IMR-90 (cell line): Measurements from ENCODE around the gene HERPUD1. TPM values are rescaled to one million over a fixed set of nuclear protein-coding genes. Genes with fewer than 3 reads are reported as not detected.

ENCODE experiments used
- ATAC-seq: fragments of 200-7000 bp; cut with Tn5 transposase; 2 replicates; pipeline ENCODE4 v1.9.1; 2020; ENCODE audit warnings: low read depth, mild to moderate bottlenecking, moderate library complexity
- BruUV-seq: library from RNA; stranded (reverse); fragments of 400-500 nt; replicated peaks from 2 replicates; lab custom pipeline; 2021; lab: Mats Ljungman, UMichigan
- CTCF ChIA-PET: fragments of 300-600 bp; formaldehyde crosslinking; extraction: SDS; loops from one replicate; lab custom pipeline; 2021; ENCODE audit warnings: antibody characterized with exemption; lab: Yijun Ruan, JAX
- POLR2A ChIA-PET: fragments of 300-600 bp; sonication (Branson Sonifier 250); formaldehyde crosslinking; loops from one replicate; lab custom pipeline; 2022; ENCODE audit warnings: antibody characterized with exemption; ENCODE audit not compliant: unreplicated experiment; lab: Charles Lee
- DNase-seq: peaks from one replicate; pipeline ENCODE4 v3.0.0; 2013
- H2AFZ ChIP-seq: replicated peaks from 2 replicates; pipeline ENCODE3; 2013; ENCODE audit warnings: low read length, mild to moderate bottlenecking; ENCODE audit not compliant: poor library complexity
- H2AK5ac ChIP-seq: 2 replicates; pipeline ENCODE4 v1.6.1; 2013; ENCODE audit warnings: low read depth, low read length, inconsistent platforms
- H2AK9ac ChIP-seq: replicated peaks from 2 replicates; pipeline ENCODE3; 2013; ENCODE audit warnings: mild to moderate bottlenecking, low read depth, low read length, moderate library complexity; ENCODE audit not compliant: poor library complexity
- H2BK120ac ChIP-seq: 2 replicates; pipeline ENCODE4 v1.6.1; 2013; ENCODE audit warnings: low read depth, low read length, inconsistent platforms
- H2BK15ac ChIP-seq: 3 replicates; pipeline ENCODE4 v1.6.1; 2013; ENCODE audit warnings: low read depth, low read length, inconsistent platforms
- H2BK20ac ChIP-seq: 2 replicates; pipeline ENCODE4 v1.6.1; 2013; ENCODE audit warnings: low read depth, mild to moderate bottlenecking, inconsistent platforms, low read length, moderate library complexity
- H2BK5ac ChIP-seq: 2 replicates; pipeline ENCODE4 v1.6.1; 2013; ENCODE audit warnings: mild to moderate bottlenecking, low read depth, low read length, inconsistent platforms; ENCODE audit not compliant: poor library complexity, severe bottlenecking
- H3K14ac ChIP-seq: replicated peaks from 2 replicates; pipeline ENCODE4 v1.6.1; 2013; ENCODE audit warnings: low read depth, low read length, inconsistent platforms
- H3K18ac ChIP-seq: 2 replicates; pipeline ENCODE4 v1.6.1; 2013; ENCODE audit warnings: low read depth, low read length, control low read depth
- H3K23ac ChIP-seq: 2 replicates; pipeline ENCODE4 v1.6.1; 2013; ENCODE audit warnings: low read depth, low read length, inconsistent platforms
- H3K27ac ChIP-seq: 2 replicates; pipeline ENCODE4 v1.5.1; 2013; ENCODE audit warnings: mild to moderate bottlenecking, control low read depth, low read length; ENCODE audit not compliant: insufficient read depth
- H3K27me3 ChIP-seq: 2 replicates; pipeline ENCODE4 v1.6.1; 2013; ENCODE audit warnings: low read length; ENCODE audit not compliant: control insufficient read depth, insufficient read depth
- H3K36me3 ChIP-seq: 2 replicates; pipeline ENCODE4 v1.6.1; 2013; ENCODE audit warnings: low read length, mixed read lengths; ENCODE audit not compliant: control insufficient read depth, insufficient read depth
- H3K4ac ChIP-seq: 2 replicates; pipeline ENCODE4 v1.6.1; 2013; ENCODE audit warnings: low read depth, low read length, inconsistent platforms
- H3K4me1 ChIP-seq: 2 replicates; pipeline ENCODE4 v1.6.1; 2013; ENCODE audit warnings: low read length, mixed read lengths; ENCODE audit not compliant: control insufficient read depth, insufficient read depth
- H3K4me2 ChIP-seq: 2 replicates; pipeline ENCODE4 v1.6.1; 2013; ENCODE audit warnings: low read depth, mild to moderate bottlenecking, control low read depth, low read length, moderate library complexity
- H3K4me3 ChIP-seq: 2 replicates; pipeline ENCODE4 v1.5.1; 2013; ENCODE audit warnings: low read depth, mild to moderate bottlenecking, control low read depth, low read length, moderate library complexity; ENCODE audit not compliant: insufficient read depth
- H3K56ac ChIP-seq: 2 replicates; pipeline ENCODE4 v1.6.1; 2013; ENCODE audit warnings: low read length, inconsistent platforms; ENCODE audit not compliant: insufficient read depth; ENCODE audit errors: extremely low read depth
- H3K79me1 ChIP-seq, 2 experiments: 2 replicates each; pipeline ENCODE4 v1.6.1; 2013; ENCODE audit warnings: low read length in 2 of 2, inconsistent platforms in 1 of 2, low read depth in 1 of 2
- H3K9ac ChIP-seq: 2 replicates; pipeline ENCODE4 v1.6.1; 2013; ENCODE audit warnings: low read depth, low read length, control low read depth
- H3K9me1 ChIP-seq: 2 replicates; pipeline ENCODE4 v1.6.1; 2013; ENCODE audit warnings: low read length, inconsistent platforms; ENCODE audit not compliant: insufficient read depth
- H3K9me3 ChIP-seq: 2 replicates; pipeline ENCODE4 v1.6.1; 2013; ENCODE audit warnings: low read length; ENCODE audit not compliant: control insufficient read depth, insufficient read depth
- H4K20me1 ChIP-seq: 2 replicates; pipeline ENCODE4 v1.6.1; 2013; ENCODE audit warnings: low read length, inconsistent platforms; ENCODE audit not compliant: insufficient read depth
- H4K5ac ChIP-seq: 2 replicates; pipeline ENCODE4 v1.6.1; 2013; ENCODE audit warnings: mild to moderate bottlenecking, low read depth, low read length, control low read depth
- H4K8ac ChIP-seq, 2 experiments: 2 replicates each; pipeline ENCODE4 v1.6.1; 2013; ENCODE audit warnings: low read depth in 2 of 2, low read length in 2 of 2, control low read depth in 1 of 2, inconsistent platforms in 1 of 2
- H4K91ac ChIP-seq: 2 replicates; pipeline ENCODE4 v1.6.1; 2013; ENCODE audit warnings: low read depth, low read length, inconsistent platforms; ENCODE audit not compliant: insufficient read depth
- CEBPB ChIP-seq: IDR thresholded peaks from 2 replicates; pipeline ENCODE4 v1.6.1; 2012; ENCODE audit warnings: low read depth, low read length, improper control_type of control experiment
- CHD1 ChIP-seq: IDR thresholded peaks from 2 replicates; pipeline ENCODE4 v1.6.1; 2012; ENCODE audit warnings: low read depth, low read length, improper control_type of control experiment
- ELK1 ChIP-seq: fragments of 150-350 bp; IDR thresholded peaks from 2 replicates; pipeline ENCODE4 v1.6.1; 2016; ENCODE audit warnings: low read depth, mild to moderate bottlenecking, low read length, moderate library complexity, borderline replicate concordance
- FOS ChIP-seq: fragments of 150-350 bp; IDR thresholded peaks from 2 replicates; pipeline ENCODE4 v1.6.1; 2016; ENCODE audit warnings: low read depth, low read length
- MAFK ChIP-seq: IDR thresholded peaks from 2 replicates; pipeline ENCODE4 v1.6.1; 2012; ENCODE audit warnings: low read depth, low read length, improper control_type of control experiment
- MAZ ChIP-seq: IDR thresholded peaks from 2 replicates; pipeline ENCODE4 v1.6.1; 2012; ENCODE audit warnings: low read depth, mild to moderate bottlenecking, low read length, improper control_type of control experiment, moderate library complexity, borderline replicate concordance
- NFE2L2 ChIP-seq: fragments of 150-350 bp; IDR thresholded peaks from 2 replicates; pipeline ENCODE4 v1.6.1; 2016; ENCODE audit warnings: low read depth, mild to moderate bottlenecking, low read length
- POLR2A ChIP-seq: IDR thresholded peaks from 2 replicates; pipeline ENCODE4 v1.6.1; 2012; ENCODE audit warnings: mild to moderate bottlenecking, low read depth, low read length
- RAD21 ChIP-seq: IDR thresholded peaks from 2 replicates; pipeline ENCODE4 v1.6.1; 2012; ENCODE audit warnings: low read length, improper control_type of control experiment
- RCOR1 ChIP-seq: IDR thresholded peaks from 2 replicates; pipeline ENCODE4 v1.6.1; 2012; ENCODE audit warnings: mild to moderate bottlenecking, low read length, improper control_type of control experiment; ENCODE audit not compliant: insufficient replicate concordance
- RFX5 ChIP-seq: IDR thresholded peaks from 2 replicates; pipeline ENCODE4 v1.8.0; 2012; ENCODE audit warnings: low read depth, mild to moderate bottlenecking, low read length, moderate library complexity
- SMC3 ChIP-seq: fragments of 150-350 bp; IDR thresholded peaks from 2 replicates; pipeline ENCODE4 v1.6.1; 2016; ENCODE audit warnings: low read depth, mild to moderate bottlenecking, antibody characterized with exemption, low read length, moderate library complexity
- WGBS, 2 experiments: methylation state at CpG; one replicate each; pipeline versions ENCODE4 v1.1.5 to v1.1.7; 2013; ENCODE audit warnings: missing lambda C conversion rate in 2 of 2; ENCODE audit not compliant: insufficient read length in 1 of 2; ENCODE audit errors: extremely low coverage in 2 of 2; 5-methylcytosine and 5-hydroxymethylcytosine counted together
- dilution Hi-C: fragments of 300-500 bp; cut with HindIII; formaldehyde crosslinking; loops from one replicate; pipeline ENCODE4 v1.14.3; 2018; ENCODE audit warnings: low sequenced_read_pairs; ENCODE audit not compliant: unreplicated experiment
- in situ Hi-C: fragments of 300-500 bp; cut with MboI; formaldehyde crosslinking; loops from 3 replicates; pipeline ENCODE4 v1.14.3; 2019; ENCODE audit warnings: low sequenced_read_pairs, inconsistent platforms, mixed read lengths
- intact Hi-C: fragments of 100-400 bp; cut with micrococcal nuclease; formaldehyde crosslinking; loops from 2 replicates; pipeline ENCODE4 v1.10.0; 2022
- polyA plus RNA-seq, 3 experiments: library from polyadenylated mRNA; depleted of rRNA; stranded (reverse); fragments of >200 nt; gene quantifications; 2 replicates each; pipeline ENCODE4 v1.2.3, GENCODE V29; 2012; ENCODE audit warnings: low replicate concordance in 1 of 3
- total RNA-seq: library from RNA; depleted of rRNA; stranded (reverse); fragments of >200 nt; gene quantifications from 2 replicates; pipeline ENCODE4 v1.2.3, GENCODE V29; 2012
- TF ChIP-seq, protein P1 (sequence below): fragments of 150-350 bp; IDR thresholded peaks from 2 replicates; pipeline ENCODE4 v1.6.1; 2017; ENCODE audit warnings: mild to moderate bottlenecking, antibody characterized with exemption, low read length, low read depth

HERPUD1 gene
- total and polyA plus RNA-seq, 2 of the 4 experiments (the other 2 are of a cell fraction): 130 to 148 TPM

DNA sequence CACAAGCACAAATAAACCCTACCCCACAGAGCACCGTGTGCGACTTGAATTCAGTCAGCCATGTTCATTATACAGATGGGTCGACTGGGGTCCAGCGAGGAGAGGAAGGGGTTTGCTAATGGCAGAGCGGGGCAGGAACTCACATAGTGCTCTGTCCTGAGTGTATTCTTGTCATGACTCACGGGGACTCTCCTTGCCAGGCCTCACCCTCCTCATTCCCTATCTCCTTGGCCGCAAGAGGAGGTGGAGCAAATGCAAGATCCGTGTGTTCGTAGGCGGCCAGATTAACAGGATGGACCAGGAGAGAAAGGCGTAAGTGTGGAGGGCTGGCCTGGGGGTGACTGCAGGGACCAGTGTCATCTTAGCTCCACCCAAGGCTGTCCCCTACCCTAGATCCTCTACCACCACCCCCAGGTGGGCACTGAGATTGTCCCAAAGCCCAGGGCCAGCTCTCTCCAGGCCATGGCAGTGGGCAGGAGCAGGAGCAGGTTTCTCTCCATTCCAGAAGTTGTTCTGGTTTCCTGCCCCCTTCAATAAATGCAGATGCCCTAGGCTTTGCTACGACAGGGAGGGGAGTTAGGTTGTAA is 37.5 kb upstream of the HERPUD1 start:
- no peaks in the 10 kb centered on the region for H3K4me1 ChIP-seq
- no peaks in the 10 kb centered on the region for H3K36me3 ChIP-seq
- H3K27ac ChIP-seq: no peak overlapping the region
- H2BK5ac ChIP-seq: no peak overlapping the region
- no peak overlapping the region for H3K4me3 ChIP-seq
- H3K56ac ChIP-seq: no peak overlapping the region
- H4K20me1 ChIP-seq: no peaks in the 10 kb centered on the region
- no peak overlapping the region for H4K5ac ChIP-seq
- no peak overlapping the region for H2BK20ac ChIP-seq
- no peak overlapping the region for H3K4me2 ChIP-seq
- H3K9ac ChIP-seq: no peak overlapping the region
- BruUV-seq: no TSS peak
- H3K79me1 ChIP-seq: no peaks in the 10 kb centered on the region
- no CpG with 5 or more reads among the region's 12 CpGs for WGBS, 2 experiments
- H3K23ac ChIP-seq: no peak overlapping the region
- no peak for TF ChIP-seq POLR2A
- TF ChIP-seq, protein P1, sequence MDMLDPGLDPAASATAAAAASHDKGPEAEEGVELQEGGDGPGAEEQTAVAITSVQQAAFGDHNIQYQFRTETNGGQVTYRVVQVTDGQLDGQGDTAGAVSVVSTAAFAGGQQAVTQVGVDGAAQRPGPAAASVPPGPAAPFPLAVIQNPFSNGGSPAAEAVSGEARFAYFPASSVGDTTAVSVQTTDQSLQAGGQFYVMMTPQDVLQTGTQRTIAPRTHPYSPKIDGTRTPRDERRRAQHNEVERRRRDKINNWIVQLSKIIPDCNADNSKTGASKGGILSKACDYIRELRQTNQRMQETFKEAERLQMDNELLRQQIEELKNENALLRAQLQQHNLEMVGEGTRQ: no peak
- no peak for TF ChIP-seq RFX5
- no peak for TF ChIP-seq FOS
- TF ChIP-seq RCOR1: no peak
- TF ChIP-seq SMC3: no peak
- TF ChIP-seq RAD21: no peak
- TF ChIP-seq CEBPB: no peak
- no peak for TF ChIP-seq CHD1
- no peak for TF ChIP-seq NFE2L2
- TF ChIP-seq MAFK: no peak
- TF ChIP-seq ELK1: no peak
- no peak for TF ChIP-seq MAZ
- POLR2A ChIA-PET: no interaction called here
- H3K9me3 ChIP-seq: no peaks in the 10 kb centered on the region
- ATAC-seq (no peak), DNase-seq (no peak)
- H3K18ac ChIP-seq: no peak overlapping the region
- no peak overlapping the region for H2BK15ac ChIP-seq
- CTCF ChIA-PET: no interaction called here
- dilution Hi-C loops: no loop called here
- no peaks in the 10 kb centered on the region for H3K9me1 ChIP-seq
- H4K8ac ChIP-seq: no peak overlapping the region
- peaks cover 24% of the 10 kb centered on the region for H3K27me3 ChIP-seq
- H4K91ac ChIP-seq: no peak overlapping the region
- no peak overlapping the region for H2AFZ ChIP-seq
- no peak overlapping the region for H2AK9ac ChIP-seq
- H3K4ac ChIP-seq: no peak overlapping the region
- no peak overlapping the region for H2BK120ac ChIP-seq
- in situ Hi-C loops: no loop called here
- H2AK5ac ChIP-seq: no peak overlapping the region
- intact Hi-C loops: no loop called here
- no peak overlapping the region for H3K14ac ChIP-seq
